Activated CD8-positive, alpha-beta T cell treated with anti-CD3 and anti-CD28 coated beads, Interleukin-2, amount 10 ng/mL, durations not matched to agents 7 days and 5 days (primary cell): ENCODE results near the gene TM2D3. TPM values are rescaled to one million over a fixed set of nuclear protein-coding genes. Genes with fewer than 3 reads are reported as not detected.
A peak's percentile ranks its signal among the peaks of the same experiment; 100 is the strongest.

Source experiments
- ATAC-seq: fragments of 150-1000 bp; cut with Tn5 transposase; one replicate; pipeline ENCODE4 v1.10.0; 2021; ENCODE audit warnings: moderate library complexity
- CTCF ChIA-PET: fragments of 350-600 bp; sonication (Branson Sonifier 250); formaldehyde crosslinking; loops from one replicate; lab custom pipeline; 2021; ENCODE audit warnings: antibody characterized with exemption; lab: Charles Lee
- POLR2A ChIA-PET: fragments of 350-600 bp; sonication (Branson Sonifier 250); formaldehyde crosslinking; loops from one replicate; lab custom pipeline; 2021; ENCODE audit warnings: antibody characterized with exemption; lab: Charles Lee
- DNase-seq: peaks from one replicate; pipeline ENCODE4 v3.0.0-alpha.2; 2020
- H3K27ac Mint-ChIP-seq: one replicate; pipeline ENCODE4 v1.8.0; 2021; ENCODE audit warnings: mild to moderate bottlenecking, mixed read lengths
- H3K27me3 Mint-ChIP-seq: one replicate; pipeline ENCODE4 v1.8.0; 2021; ENCODE audit warnings: low read depth, mixed read lengths
- H3K36me3 Mint-ChIP-seq: one replicate; pipeline ENCODE4 v1.8.0; 2021; ENCODE audit warnings: low read depth, mixed read lengths
- H3K4me1 Mint-ChIP-seq: one replicate; pipeline ENCODE4 v1.8.0; 2021; ENCODE audit warnings: low read depth, mixed read lengths
- H3K4me3 Mint-ChIP-seq: one replicate; pipeline ENCODE4 v1.8.0; 2021; ENCODE audit warnings: mild to moderate bottlenecking, mixed read lengths
- H3K9me3 Mint-ChIP-seq: one replicate; pipeline ENCODE4 v1.8.0; 2022; ENCODE audit warnings: mixed read lengths; ENCODE audit not compliant: insufficient read depth
- total RNA-seq, 2 experiments: library from RNA; stranded (reverse); gene quantifications; one replicate each; pipeline ENCODE4 v1.2.3, GENCODE V29; 2021

Gene TM2D3
- total RNA-seq, 2 experiments from 2014 or later = 36.8 to 38.8 TPM

DNA sequence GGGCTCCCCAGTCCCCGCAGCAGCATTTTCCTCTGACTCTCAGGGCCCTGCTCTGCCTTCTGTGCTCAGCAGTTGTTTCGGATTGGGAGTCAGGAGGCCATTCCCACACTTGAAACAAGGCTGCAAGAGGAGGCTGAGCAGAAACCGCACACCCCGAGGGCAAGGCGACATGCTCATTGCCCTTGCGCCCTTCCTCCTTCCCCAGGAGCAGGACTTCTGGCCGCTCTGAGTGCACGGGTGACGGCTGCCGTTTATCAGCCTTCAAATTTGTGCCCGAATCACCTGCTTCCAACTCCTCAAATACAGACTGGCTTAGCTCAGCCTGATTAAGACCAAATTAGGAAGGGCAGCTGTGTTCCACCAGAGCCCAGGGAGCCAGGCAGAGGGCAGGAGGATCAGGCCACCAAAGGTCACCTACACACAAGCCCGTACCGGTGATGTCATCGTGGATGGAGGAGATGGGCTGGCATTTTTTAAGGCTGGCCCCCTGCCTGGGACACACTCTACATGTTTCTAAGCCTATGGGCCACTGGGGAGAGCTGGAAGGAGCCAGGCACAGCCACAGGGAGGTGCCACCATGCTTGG, 38.1 kb downstream of the TM2D3 start:
- no peaks in the 10 kb centered on the region for H3K27me3 Mint-ChIP-seq
- no peak overlapping the region for H3K4me3 Mint-ChIP-seq
- no peaks in the 10 kb centered on the region for H3K9me3 Mint-ChIP-seq
- DNase-seq (no peak), ATAC-seq (no peak)
- ChIA-PET CTCF (no interaction called here), POLR2A (no interaction called here)
- H3K36me3 Mint-ChIP-seq = no peaks in the 10 kb centered on the region
- no peak overlapping the region for H3K27ac Mint-ChIP-seq
- peaks cover 8% of the 10 kb centered on the region for H3K4me1 Mint-ChIP-seq

- POLR2A ChIA-PET = no interaction called here
- no peak overlapping the region for H3K27ac Mint-ChIP-seq
- H3K4me3 Mint-ChIP-seq = no peak overlapping the region
- no peaks in the 10 kb centered on the region for H3K36me3 Mint-ChIP-seq
- CTCF ChIA-PET = no interaction called here
- H3K4me1 Mint-ChIP-seq = peaks cover 5% of the 10 kb centered on the region
- no peaks in the 10 kb centered on the region for H3K9me3 Mint-ChIP-seq
- no peak for DNase-seq
- no peak for ATAC-seq
- no peaks in the 10 kb centered on the region for H3K27me3 Mint-ChIP-seq
These were observed 38.8 kb downstream of the TM2D3 start for GRCh38 chr15:101613130-101614000.

GRCh38 chr15:101612676-101613075, 39.5 kb downstream of the TM2D3 start:
- peaks cover 5% of the 10 kb centered on the region for H3K4me1 Mint-ChIP-seq
- DNase-seq (no peak), ATAC-seq (no peak)
- H3K4me3 Mint-ChIP-seq = no peak overlapping the region
- POLR2A ChIA-PET = no interaction called here
- H3K27me3 Mint-ChIP-seq = no peaks in the 10 kb centered on the region
- no peak overlapping the region for H3K27ac Mint-ChIP-seq
- CTCF ChIA-PET = no interaction called here
- no peaks in the 10 kb centered on the region for H3K36me3 Mint-ChIP-seq
- H3K9me3 Mint-ChIP-seq = no peaks in the 10 kb centered on the region

DNA sequence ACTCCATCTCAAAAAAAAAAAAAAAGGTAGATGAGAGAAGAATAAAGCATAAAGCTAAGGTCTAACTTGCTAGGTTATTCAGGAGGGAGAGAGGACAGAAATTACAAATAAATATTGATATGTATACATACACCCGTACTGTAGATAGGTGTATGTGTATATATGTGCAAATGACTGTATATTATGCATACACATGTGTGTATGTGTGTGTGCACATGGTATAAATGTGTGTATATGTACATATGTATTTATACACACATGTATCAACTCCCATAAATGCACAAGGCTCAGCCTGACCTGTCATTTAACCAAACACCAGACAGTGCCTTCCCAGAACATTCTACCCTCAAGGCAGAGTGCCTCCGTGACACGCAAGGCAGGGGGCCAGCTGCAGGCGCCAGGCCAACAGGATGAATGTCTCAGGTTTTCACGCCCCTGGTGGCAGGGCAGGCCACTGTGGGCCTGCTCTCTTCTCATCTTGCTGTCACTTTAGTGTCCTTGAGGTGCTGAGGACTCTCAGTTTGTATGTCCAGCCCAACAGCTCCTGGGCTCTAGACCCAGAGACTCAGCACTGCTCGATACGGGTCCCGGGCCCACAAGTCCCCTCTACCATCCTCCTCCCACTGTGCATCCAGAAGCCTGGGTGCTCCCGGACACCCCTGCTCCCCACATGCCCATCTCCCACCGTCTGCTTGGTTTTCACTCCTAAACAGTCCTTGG, 40.4 kb downstream of the TM2D3 start:
- H3K36me3 Mint-ChIP-seq = no peaks in the 10 kb centered on the region
- no peaks in the 10 kb centered on the region for H3K27me3 Mint-ChIP-seq
- no peak overlapping the region for H3K4me3 Mint-ChIP-seq
- ChIA-PET POLR2A (no interaction called here), CTCF (no interaction called here)
- H3K27ac Mint-ChIP-seq = no peak overlapping the region
- H3K9me3 Mint-ChIP-seq = no peaks in the 10 kb centered on the region
- DNase-seq = no peak
- H3K4me1 Mint-ChIP-seq = peaks cover 5% of the 10 kb centered on the region
- no peak for ATAC-seq

- CTCF ChIA-PET = no interaction called here
These were observed 41.2 kb downstream of the TM2D3 start for GRCh38 chr15:101611007-101611406.

DNA sequence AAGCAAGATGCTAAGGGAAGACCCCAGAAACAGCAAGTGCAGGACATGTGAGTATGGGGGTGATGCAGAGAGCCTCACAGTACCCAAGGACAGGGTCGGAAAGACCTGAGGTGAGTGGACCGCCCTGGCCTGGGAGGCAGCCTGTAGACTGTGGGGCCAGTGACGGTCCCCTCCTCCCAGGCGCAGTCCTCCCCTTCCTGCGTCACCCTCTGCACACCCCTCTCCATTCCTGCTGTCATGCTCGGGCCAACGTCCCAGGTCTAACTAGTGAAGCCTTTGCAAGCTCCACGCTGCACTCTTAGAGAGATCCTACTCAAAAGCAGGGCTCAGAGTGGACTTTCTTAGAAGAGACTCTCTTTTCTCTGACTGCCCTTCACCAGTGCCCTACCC, 41.6 kb downstream of the TM2D3 start:
- CTCF ChIA-PET = no interaction called here
- no peak overlapping the region for H3K27ac Mint-ChIP-seq

More at GRCh38 chr15:101611007-101611406, 41.2 kb downstream of the TM2D3 start:
- POLR2A ChIA-PET = no interaction called here
- Mint-ChIP-seq H3K27ac (no peak overlapping the region), H3K9me3 (no peaks in the 10 kb centered on the region), H3K27me3 (no peaks in the 10 kb centered on the region), H3K36me3 (no peaks in the 10 kb centered on the region), H3K4me1 (peaks cover 3% of the 10 kb centered on the region), H3K4me3 (no peak overlapping the region)
- no peak for DNase-seq
- ATAC-seq = no peak

GRCh38 chr15:101609742-101610610, 42.2 kb downstream of the TM2D3 start:
- no peak for ATAC-seq
- Mint-ChIP-seq H3K36me3 (no peaks in the 10 kb centered on the region), H3K9me3 (no peaks in the 10 kb centered on the region), H3K4me1 (no peaks in the 10 kb centered on the region), H3K27ac (no peak overlapping the region), H3K4me3 (no peak overlapping the region), H3K27me3 (no peaks in the 10 kb centered on the region)
- POLR2A ChIA-PET = no interaction called here
- no peak for DNase-seq
- CTCF ChIA-PET = no interaction called here

More for the DNA sequence above, 41.6 kb downstream of the TM2D3 start:
- H3K9me3 Mint-ChIP-seq = no peaks in the 10 kb centered on the region
- H3K4me1 Mint-ChIP-seq = no peaks in the 10 kb centered on the region
- POLR2A ChIA-PET = no interaction called here
- H3K4me3 Mint-ChIP-seq = no peak overlapping the region
- DNase-seq = no peak
- H3K27me3 Mint-ChIP-seq = no peaks in the 10 kb centered on the region
- no peaks in the 10 kb centered on the region for H3K36me3 Mint-ChIP-seq
- no peak for ATAC-seq

DNA sequence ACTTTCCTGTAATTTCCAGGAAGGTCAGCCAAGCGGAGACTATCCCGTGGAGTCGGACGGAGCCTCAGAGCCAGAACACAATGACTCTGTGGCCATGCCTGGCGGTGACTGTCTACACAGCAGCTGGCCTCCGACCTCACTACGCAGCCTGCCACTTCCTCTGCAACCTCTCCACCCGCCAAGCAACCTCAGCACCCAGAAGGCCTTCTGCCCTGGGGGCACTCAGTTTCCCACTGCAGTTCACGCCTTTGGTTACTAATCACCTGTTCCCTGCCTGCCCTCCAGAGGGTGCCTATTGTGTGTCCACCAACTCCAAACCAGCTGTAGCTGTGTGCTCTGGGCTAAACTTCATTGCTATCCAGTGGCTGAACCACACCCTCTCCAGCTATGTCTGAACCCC, 44.0 kb downstream of the TM2D3 start:
- H3K36me3 Mint-ChIP-seq = no peaks in the 10 kb centered on the region

GRCh38 chr15:101607108-101607507, 45.1 kb downstream of the TM2D3 start:
- Mint-ChIP-seq H3K4me1 (no peaks in the 10 kb centered on the region), H3K4me3 (no peak overlapping the region), H3K27me3 (no peaks in the 10 kb centered on the region), H3K27ac (no peak overlapping the region), H3K9me3 (no peaks in the 10 kb centered on the region), H3K36me3 (no peaks in the 10 kb centered on the region)
- DNase-seq (no peak), ATAC-seq (no peak)
- ChIA-PET POLR2A (no interaction called here), CTCF (no interaction called here)

More for the DNA sequence above, 44.0 kb downstream of the TM2D3 start:
- no peak overlapping the region for H3K27ac Mint-ChIP-seq
- no peak overlapping the region for H3K4me3 Mint-ChIP-seq
- no peaks in the 10 kb centered on the region for H3K27me3 Mint-ChIP-seq
- ATAC-seq (peak; percentile 33), DNase-seq (no peak)
- ChIA-PET CTCF (interaction anchor here (1.5 kb wide), 1 partner anchor 34 kb away, joined by 5 read pairs; no protein-coding TSS in a partner anchor), POLR2A (no interaction called here)
- no peaks in the 10 kb centered on the region for H3K9me3 Mint-ChIP-seq
- H3K4me1 Mint-ChIP-seq = no peaks in the 10 kb centered on the region

DNA sequence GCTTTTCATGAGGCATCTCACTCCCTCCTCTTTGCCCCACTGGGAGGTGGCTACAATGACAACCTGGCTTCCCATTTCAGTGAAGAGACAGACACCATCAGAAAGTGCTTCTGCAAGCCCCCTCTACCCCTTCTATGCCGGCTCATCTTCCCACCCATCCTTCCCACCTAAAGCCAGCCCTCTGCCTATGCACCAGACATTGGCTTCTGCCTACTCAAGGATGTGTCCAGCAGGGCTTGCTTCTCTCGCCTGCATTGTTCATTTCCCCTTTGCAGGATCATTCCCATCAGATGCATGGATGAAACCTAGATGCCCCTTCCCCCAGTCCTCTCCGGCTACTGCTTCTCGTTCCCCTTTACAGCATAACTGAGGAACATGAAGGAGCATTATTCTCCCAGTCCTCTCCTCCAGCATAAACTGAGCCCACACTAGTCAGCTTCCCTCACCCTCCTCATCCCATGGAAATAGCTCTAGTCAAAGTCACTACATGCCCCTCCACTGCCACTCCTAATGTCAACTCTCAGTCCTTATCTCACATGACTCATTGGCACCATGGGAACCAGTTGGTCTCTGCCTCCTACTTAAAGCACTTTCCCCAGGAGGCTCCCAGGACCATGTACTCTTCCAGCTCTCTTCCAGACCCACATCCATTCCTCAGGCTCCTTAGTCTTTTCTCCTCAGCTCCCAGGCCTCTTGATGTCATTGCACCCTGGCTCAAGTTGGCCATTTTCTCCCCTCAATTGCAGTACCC, 47.9 kb downstream of the TM2D3 start:
- ATAC-seq (no peak), DNase-seq (no peak)
- no peaks in the 10 kb centered on the region for H3K4me1 Mint-ChIP-seq
- ChIA-PET CTCF (no interaction called here), POLR2A (interaction anchor here (0.6 kb wide), 1 partner anchor 10 kb away, joined by 3 read pairs; no protein-coding TSS in a partner anchor)
- no peak overlapping the region for H3K4me3 Mint-ChIP-seq
- H3K36me3 Mint-ChIP-seq = no peaks in the 10 kb centered on the region
- H3K9me3 Mint-ChIP-seq = no peaks in the 10 kb centered on the region
- H3K27me3 Mint-ChIP-seq = peaks cover 2% of the 10 kb centered on the region
- H3K27ac Mint-ChIP-seq = no peak overlapping the region

DNA sequence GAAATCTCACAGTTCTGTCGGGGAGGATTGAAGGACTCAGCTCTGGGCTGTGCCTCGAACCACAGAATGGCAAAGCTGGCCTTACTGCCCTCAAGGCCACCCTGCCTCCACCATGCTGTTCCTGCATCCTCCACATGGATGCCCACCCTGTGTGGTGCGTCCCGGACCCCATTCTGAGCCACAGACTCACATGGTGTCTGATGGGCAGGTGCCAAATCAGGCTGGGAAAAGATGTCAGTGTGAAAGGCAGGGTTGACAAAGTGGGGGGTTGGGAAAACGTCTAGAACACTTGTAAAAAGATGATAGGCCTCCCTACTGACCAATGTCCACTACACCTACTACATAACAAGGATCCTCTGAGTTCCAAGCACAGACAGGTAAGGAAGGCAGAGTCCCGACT, 49.4 kb downstream of the TM2D3 start:
- Mint-ChIP-seq H3K27me3 (peaks cover 4% of the 10 kb centered on the region), H3K36me3 (no peaks in the 10 kb centered on the region), H3K27ac (no peak overlapping the region), H3K9me3 (peaks cover 5% of the 10 kb centered on the region), H3K4me1 (no peaks in the 10 kb centered on the region), H3K4me3 (no peak overlapping the region)
- no peak for DNase-seq
- no peak for ATAC-seq
- ChIA-PET CTCF (no interaction called here), POLR2A (no interaction called here)
